Stimulated activated CD8-positive, alpha-beta memory T cell treated with anti-CD3 and anti-CD28 coated beads, Interleukin-15, amount 100 ng/mL, for 1 hour (primary cell): ENCODE measurements around the gene KCNK17.

ENCODE experiments used
- DNase-seq: peaks from one replicate; pipeline ENCODE4 v3.0.0-alpha.2; 2020; ENCODE audit warnings: low read depth

Gene KCNK17, protein sequence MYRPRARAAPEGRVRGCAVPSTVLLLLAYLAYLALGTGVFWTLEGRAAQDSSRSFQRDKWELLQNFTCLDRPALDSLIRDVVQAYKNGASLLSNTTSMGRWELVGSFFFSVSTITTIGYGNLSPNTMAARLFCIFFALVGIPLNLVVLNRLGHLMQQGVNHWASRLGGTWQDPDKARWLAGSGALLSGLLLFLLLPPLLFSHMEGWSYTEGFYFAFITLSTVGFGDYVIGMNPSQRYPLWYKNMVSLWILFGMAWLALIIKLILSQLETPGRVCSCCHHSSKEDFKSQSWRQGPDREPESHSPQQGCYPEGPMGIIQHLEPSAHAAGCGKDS

DNA sequence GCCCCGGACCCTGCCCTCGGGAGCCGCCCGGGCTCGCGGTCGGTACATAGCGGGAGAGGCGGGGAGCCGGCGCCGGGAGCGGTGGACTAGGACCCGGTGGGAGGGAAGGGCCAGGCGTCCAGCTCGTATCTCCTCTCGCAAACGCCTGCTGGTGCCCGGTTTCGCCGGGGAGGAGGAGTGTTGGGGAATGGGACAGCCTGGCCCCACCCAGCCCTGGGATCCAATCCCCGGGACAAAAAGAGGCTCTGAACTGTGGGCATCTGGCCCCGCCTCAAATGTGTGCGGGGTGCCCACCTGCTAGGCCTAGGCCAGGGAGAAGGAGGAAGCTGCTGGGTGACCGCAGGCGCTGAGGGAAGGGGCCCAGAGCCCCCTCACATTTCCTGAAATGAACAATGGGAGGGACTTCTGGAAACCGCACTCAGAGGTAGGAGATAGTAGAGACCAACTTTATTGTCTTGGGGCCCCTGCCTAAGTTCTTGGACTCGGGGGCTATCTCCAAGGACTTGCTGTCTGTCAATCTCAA is at the start of gene KCNK17:
KCNK17 (minus strand) TSS at position 147 of the 523 bp plus-strand sequence; CDS start at position 48, 99 bp downstream.
- no peak for DNase-seq

DNA sequence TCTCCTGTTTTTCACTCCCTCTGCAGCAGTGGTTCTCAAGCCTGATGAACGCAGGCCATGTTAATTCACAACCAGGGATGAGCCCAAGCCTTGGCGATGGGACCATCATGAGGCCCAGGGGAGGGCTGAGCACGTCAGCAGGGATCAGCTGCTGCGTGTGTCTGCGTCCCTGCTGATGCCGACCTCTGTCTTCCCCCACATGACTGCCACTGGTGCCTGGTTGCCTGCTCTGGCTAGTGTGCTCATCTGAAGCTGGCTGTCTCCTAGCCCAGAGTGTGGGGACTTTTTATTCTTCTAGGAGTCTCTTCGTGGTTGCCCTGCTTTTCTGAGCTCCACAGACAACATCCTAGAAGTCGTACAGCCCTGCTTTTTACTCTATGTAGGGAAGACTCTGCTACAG is 49.1 kb upstream of the KCNK17 start:
- DNase-seq: no peak

DNA sequence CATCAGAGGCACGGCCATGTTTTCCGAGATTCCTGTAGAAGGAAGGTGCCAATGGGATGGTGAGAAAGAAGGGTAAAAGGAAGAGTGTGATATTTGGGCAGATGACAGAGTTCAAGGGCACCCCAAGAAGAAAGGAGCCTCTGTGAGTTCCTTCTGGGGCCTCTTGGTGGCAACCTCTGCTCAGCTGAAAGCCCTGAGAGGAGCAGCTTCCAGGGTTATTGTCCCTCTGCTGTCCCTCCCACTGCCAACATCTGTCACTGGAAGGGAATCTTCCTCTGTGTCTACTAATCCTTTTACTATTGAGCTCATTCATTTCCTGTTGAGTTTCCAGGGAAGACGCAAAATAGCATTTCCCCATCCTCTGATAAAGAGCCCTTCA is 48.3 kb upstream of the KCNK17 start:
- DNase-seq: no peak

DNA sequence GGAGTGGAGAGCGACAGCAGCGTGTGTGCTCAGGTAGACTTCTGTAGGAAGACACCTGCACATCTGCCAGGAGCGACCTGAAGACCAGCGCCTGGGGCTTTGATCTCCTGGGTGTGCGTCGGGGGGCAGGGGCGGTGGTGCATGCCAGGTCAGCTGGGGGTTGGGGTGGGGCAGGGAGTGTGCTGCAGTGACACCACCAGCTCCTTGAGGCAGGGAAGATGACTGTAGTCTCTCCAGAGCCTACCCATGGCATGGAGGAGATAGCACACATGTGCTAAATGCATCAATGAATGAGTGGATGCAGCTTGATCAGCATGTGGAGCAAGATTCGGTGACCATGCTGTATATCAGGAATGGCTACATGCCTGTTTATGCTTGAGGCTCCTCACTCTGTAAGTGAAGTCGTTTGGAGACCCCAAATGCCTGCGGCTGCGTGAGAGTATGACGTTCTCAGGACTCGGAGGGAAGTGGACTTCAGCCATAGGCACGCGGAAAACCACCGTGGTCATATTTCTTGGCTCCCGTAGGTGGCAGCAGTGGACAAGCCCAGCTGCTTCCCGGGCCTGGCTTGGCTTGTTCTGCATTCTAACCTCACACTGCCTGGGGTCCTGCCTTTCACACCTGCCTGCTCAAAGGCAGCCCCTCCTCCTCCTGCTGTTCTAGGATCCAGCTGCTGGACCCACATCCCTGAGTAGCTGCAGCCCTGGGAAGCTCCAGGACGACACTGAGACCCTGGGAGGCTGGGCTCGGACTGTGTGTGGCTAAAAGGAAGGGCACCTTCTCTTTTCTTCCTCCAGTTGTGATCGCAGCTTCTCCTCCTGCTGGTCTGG is 47.7 kb upstream of the KCNK17 start:
- no peak for DNase-seq

DNA sequence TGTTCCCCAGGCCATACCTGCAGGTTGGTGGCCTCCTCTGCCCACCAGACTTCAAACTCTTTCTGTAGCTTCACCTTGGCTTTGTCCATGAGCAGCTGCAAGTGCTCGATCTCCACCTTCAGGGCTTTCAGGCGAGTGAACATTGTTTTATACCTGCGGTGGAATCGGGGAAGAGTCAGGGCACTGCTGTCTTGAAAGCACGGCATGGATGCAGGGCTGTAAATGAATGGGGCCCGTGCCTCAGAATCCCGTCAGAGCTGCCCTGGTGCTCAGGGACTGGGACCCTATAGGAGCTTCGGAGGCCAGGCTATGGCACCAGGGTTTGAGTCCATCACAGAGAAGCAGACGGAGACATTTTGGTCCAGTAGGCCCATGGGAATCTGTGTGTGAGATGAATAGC is 46.2 kb upstream of the KCNK17 start:
- DNase-seq: no peak

DNA sequence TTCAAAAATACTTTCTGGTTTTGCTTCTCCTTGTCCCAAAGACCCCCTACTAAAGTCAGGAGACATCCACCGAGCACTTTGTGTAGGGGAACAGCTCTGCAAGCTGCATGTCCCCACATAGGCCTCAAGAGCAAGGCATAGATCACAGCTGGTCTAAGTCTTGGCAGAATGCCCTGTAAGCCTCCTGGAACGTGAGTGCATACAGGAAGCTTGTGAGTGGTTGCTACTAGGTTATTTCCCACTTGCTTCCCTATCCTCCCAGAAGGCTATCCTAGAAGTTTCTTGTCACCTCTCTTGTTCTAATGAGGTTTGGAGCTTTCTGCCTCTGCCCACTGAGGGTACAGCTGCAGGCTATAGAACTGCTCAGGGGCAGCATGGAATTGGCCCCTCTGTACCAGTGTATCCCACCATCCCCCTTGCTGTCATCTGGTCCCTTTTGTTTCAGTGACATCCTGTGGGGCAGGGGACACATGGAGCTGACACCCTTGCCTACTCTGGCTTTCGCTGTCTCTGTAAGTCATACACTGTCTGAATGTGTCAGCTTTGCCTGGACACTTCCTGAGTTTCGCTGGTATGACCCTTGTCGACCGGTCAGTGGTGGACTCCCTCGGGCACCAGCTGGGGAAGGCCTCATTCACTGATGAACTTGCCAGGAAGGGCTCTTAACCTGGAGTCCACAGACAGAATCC is 43.9 kb upstream of the KCNK17 start:
- DNase-seq: no peak

DNA sequence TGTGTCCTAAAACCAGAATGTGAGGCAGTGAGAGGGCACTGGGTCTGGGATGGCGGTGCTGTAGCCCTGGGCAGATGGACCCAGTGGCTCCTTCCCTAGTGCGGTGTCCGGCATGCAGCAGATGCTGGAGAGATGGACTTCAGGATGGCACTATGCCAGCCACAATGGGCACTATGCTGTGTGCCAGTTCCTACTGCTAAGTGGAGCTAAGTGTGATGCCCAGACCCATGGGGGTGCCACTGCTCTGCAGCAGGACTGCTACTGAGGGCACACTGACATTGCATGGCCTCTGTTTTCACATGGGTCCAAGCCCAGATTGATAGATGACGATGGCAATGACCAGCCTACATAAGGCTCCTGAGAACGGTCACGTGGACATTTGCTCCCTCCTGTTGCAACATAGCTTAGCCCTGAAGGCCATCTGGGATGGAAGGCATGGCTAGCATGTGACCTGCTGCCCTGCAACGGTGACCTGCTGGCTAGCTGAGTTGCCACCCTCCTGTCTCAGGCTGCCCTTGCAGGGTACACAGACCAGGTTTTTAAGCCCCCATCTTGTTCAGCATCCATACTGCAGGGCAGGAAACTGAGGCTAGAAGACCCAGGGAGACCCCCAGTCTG is 39.6 kb upstream of the KCNK17 start:
- DNase-seq: no peak

DNA sequence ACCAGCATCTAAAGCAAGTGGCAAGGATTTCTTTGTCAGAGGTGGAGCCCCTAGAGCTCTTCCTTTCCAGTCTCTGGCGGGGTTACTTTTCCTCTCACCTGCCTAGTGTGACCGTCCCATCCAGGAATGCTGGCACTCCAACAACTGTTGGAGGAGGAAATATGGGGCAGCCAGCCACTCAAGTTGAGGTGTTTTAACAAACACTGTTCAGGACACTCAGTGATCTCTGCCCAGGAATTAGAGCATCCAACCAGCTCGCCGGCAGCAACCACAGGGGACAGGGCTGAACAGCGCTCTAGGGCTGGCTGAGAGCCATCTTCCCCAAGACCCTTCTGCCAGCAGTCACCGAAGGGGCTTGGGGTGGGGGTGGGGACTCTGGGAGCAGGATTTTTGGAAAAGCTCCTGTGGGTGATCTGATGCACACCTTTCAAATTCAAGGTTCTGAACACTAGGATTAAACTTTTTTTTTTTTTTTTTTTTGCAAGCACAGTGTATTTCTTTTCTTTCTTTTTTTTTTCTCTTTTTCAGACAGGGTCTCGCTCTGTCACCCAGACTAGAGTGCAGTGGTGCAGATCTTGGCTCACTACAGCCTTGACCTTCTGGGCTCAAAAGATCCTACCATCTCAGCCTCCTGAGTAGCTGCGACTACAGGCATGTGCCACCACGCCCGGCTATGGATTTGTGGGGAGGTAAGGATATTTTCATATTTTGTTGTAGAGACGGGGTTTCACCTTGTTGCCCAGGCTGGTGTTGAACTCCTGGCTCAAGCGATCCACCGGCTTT is 36.7 kb upstream of the KCNK17 start:
- DNase-seq: no peak

DNA sequence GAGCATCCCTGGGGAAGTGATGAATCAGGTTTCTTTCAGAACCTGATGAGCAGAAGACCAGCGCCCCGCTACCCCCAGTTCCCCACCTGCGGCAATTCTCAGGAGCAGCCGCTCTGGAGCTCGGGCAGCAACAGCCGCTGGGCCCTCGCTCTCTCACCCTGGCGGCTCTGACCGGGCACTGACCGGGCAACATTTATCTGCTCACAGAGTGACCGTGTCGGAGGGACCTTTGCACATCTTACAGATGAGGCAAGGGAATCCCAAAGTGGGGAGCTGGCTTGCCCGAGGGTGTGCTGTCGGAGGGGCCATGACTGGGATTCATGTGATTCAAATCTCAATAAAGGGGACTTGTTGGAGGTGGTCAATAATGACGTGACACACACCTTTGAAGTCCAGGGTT is 34.5 kb upstream of the KCNK17 start:
- DNase-seq: no peak

DNA sequence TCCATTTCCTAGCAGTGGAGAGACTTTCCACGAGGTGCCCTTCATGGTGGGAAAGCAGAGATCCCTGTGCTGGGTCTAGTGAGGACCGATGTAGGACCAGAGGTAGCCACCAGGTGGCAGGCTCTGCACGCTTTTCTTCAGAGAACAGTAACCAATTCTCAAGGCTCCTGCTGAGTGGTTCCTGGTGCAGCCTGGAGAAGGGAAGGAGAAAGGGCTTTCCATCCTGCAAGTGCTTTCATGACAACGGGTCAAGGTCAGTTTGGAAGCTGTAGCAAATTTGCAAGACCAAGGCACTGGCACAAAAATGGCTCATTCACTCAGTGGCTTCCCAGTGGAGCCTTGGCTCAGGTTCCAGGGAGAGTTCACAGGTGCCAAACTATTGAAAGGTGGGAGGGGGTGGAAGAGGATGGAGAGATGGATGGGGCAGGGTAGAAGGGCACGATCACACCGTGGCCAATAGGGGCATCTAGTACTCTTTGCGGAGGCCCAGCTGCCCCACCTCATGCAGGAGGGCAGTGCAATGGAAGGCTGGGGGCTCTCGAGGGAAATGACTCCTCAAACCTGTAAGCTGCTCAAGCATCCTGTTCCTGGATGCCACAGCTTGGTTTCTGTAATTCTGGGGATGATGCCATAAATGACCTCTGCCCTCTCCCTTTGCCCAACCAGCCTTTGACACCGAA is 33.8 kb upstream of the KCNK17 start:
- peak; percentile 31 for DNase-seq

DNA sequence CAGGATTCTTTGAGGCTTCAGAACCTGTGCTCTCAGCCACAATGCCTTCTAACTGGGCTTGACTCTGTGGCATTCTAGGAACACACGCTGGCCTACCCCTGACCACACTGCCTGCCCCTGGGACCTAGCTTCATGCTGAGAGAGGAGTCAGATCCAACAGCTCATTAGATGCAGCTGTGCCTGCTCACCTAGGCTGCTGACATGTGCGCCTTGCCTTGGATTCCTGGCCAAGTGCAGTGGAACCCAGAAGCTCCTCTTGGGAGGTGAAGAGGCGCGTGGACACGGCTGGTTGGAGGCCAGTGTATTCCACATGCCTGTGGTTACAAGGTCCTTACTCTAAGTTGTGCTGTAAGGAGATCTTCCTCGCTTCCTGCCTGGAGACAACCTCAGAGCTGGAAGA is 33.0 kb upstream of the KCNK17 start:
- DNase-seq: no peak

DNA sequence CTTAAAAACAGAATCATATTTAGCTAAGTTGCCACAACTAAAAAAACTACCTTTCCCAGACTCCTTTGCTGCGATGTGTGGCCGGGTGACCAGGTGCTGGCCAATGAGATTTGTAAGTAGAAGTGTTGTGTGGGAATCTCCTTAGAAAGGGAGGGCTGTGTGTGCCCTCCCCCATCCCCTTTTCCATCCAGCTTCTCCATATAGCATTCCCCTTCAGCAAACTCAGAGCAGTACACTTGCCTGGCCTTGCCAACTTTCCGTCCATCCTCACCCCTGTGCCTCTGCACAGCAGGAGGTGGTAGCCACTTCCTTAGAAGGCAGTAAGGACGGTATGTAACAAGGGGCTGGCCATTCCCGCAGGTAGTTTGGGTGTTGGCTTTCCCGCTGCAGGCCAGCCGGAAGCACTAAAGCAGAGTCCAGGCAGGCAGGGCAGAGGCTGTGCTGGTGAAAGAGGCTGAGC is 30.6 kb upstream of the KCNK17 start:
- DNase-seq: no peak

DNA sequence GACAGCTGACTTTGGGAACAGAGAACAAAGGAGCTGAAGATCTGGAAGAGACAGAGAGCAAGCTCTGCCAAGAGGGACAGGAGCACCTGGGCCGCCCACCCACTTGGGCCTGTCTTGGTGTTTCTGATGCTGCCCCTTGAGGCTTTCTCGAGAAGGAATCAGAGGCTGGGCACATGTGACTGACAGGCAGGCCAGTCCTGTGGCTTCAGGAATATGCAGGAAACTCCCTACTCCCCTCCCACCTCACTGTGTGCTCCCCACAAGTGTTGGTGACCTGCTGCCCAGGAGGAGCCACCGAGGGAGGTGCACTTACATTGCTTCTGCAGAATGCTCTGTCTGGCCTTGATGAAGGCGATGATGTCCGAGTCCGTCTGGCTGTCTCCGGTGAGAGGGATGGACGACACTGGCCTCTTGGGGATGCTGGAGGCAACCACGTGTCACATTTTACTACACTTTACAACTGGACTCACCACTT is 29.2 kb upstream of the KCNK17 start:
- no peak for DNase-seq

DNA sequence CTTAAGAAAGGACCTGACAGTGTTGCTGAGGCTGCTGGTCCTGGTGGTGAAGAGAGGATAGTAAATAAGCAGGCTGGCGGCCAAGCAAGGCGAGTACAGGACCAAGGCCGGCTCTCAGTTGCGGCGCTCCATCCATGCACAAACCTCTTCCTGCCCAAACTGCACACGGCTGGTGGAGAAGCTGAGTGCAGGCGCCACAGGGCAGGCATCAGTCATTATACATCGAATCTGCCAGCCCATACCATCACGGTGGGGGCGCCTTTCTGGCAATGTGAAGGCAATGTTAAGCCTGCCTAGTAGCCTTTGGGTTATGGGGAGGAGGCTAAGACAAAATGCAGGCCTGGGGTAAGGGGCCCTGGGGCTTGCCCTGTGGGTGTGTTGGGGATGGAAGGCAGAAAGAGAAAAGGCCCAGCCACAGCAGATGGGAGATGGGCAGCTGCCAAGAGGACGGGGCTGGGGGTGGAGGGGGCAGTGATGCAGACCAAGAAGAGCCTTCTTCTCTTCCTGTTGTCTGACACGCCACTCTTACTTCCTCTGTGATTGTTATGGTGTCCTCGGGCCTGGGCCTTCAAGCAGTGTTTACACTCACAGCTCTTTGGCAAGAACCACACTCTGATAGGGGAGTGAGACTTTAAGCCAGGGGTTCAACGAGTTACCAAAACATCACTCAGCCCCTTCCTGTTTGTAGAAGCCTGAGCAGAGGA is 28.6 kb upstream of the KCNK17 start:
- no peak for DNase-seq

DNA sequence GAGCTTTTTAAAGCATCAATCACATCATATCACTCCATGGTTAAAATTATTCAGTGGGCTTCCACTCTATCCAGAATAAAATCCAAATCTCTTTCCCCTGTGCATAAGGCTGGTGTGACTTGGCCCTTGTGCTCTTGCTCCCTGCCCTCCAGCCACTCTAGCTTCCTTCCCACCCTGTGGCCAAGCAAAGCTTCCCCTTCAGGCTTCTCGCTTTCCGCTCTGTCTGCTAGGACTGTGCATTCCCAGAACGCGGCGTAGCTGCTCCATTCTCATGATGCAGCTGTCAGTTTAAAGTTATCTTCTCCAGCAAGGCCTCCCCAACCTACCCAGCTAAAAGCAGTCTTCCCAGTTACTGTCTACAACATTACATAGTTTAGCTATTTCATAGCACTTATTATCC is 27.7 kb upstream of the KCNK17 start:
- DNase-seq: no peak

DNA sequence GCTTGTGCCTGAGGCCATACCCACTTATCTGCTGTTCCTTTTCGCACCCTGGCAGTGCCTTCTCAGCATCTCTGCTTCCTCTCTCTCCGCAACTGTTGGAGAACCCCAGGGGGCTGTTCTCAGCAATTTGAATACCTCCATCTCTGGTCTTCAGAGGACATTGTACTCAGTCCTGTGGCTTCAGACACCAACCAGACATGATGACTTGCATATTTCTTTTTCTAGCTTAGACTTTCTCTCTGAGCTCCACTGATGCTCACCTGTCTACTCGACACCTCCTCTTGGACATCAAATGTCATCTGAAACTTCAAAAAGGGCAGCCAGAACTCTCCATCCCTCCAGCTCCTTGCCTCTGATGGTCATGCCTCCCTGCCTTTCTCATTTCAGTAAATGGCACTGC is 27.1 kb upstream of the KCNK17 start:
- DNase-seq: no peak

DNA sequence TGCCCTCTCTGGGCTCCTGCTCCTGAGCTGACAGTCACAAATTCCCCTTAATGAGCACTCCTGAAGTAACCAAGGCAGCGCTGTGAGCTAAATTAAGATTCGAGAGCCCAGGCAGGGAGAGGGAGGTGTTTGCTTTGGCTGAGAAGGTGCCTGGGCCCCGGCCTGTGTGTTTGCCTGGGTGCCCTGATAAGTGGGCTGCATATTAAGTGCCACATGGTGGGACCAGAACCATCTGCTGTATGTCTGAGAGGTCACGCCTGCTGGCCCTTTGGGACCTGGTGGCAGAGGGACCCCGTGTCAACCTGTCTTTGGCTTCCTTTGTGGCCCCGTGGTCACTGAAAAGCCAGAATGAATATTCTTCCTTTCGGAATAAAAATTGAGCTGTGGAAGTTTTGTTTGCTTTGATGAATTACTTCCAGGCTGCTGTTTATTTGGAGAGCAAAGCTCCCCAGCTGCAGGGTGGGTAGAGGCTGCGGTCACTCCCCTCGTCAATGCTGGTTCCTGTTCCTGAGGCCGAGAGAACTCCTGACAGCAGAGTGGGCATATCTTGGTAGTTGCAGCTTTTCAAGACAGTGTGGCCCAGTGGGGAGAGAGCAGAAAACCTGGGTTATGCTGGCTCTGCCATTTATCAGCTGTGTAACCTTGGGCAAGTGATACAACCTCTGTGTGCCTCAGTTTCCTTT is 25.8 kb upstream of the KCNK17 start:
- DNase-seq: no peak

DNA sequence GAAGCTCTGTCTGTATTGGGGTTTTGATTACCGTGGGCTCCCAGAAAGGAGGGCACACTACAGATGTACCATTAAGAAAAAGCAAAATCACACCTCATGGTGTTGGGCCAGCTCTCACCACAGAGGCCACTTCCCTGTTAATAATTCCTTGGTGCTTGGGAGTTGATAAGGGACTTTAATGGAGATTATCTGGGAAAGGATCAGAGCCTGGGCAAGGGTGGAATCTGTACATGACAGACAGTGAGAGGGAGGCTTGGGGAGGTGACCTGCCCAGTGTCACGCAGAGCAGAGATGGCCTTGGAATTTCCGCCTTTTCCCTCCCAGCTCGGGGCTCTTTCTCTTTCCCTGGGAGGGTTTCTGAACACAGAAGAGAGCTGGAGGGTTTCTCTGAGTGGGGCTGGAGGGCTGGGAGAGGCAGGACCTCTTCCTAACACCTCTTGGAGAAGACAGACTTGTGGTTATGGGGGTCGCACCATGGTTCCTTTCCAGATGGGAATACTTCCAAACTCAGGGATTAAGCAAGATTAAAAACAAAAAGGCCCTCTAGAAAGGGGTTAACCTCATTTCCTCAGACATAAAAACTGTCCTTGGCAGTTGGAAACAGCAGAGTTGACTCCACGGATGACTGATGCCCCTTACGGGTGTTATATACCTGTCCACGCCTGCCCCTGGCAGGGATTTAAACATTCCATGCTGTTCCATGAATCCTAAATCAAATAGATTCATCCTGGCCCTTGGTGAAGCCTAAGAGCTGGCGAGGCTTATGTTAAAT is 25.1 kb upstream of the KCNK17 start:
- DNase-seq: no peak

DNA sequence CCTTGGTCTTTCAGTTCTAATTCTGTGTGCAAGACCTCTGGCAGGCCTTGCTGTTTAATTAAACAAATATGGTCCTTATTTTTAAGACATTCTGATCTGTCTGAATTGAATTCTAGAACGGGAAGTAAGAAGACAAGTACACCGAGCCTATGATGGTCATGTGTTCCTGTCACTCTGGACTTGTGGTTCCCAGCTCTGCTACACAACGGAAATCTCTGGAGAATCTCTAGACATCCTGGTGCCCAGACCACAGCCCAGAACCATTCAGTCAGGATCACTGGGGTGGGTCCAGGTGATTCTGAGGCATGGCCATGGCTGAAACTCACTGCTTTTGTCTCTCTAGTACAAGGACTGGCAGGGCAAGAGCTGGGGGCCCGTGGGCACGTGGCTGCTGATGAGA is 24.2 kb upstream of the KCNK17 start:
- DNase-seq: no peak
